Astrocyte of the spinal cord (primary cell): Measurements from ENCODE around the gene IKZF3.

Source experiments
- DNase-seq: peaks from one replicate; pipeline ENCODE4 v3.0.0; 2011; ENCODE audit warnings: low read depth, low spot score
- H3K4me3 ChIP-seq: 2 replicates; pipeline ENCODE4 v1.5.1; 2011; ENCODE audit warnings: low read depth, mild to moderate bottlenecking, low read length, moderate library complexity
- CTCF ChIP-seq: IDR thresholded peaks from 2 replicates; pipeline ENCODE4 v1.5.1; 2012; ENCODE audit warnings: low read depth, mild to moderate bottlenecking, low read length, inconsistent platforms
- in situ Hi-C: cut with HindIII; loops from 2 replicates; pipeline ENCODE4 v1.10.0; 2017; ENCODE audit warnings: low sequenced_read_pairs

Gene IKZF3

GRCh38 chr17:39794249-39794970 is 69.7 kb downstream of the IKZF3 start:
- TF ChIP-seq CTCF: no peak
- DNase-seq: no peak

GRCh38 chr17:39793301-39793872 is 70.7 kb downstream of the IKZF3 start:
- in situ Hi-C loops: no loop called here
- no peak overlapping the region for H3K4me3 ChIP-seq
- no peak for TF ChIP-seq CTCF
- no peak for DNase-seq

More at GRCh38 chr17:39794249-39794970, 69.7 kb downstream of the IKZF3 start:
- H3K4me3 ChIP-seq: no peak overlapping the region
- in situ Hi-C loops: no loop called here

- no peak for DNase-seq
- in situ Hi-C loops: no loop called here
- no peak for TF ChIP-seq CTCF
- H3K4me3 ChIP-seq: no peak overlapping the region
Observed at GRCh38 chr17:39792526-39793221, 71.4 kb downstream of the IKZF3 start.

GRCh38 chr17:39791111-39791992 is 72.8 kb downstream of the IKZF3 start:
- no peak for DNase-seq
- no peak for TF ChIP-seq CTCF
- no peak overlapping the region for H3K4me3 ChIP-seq
- in situ Hi-C loops: no loop called here

- H3K4me3 ChIP-seq: no peak overlapping the region
- in situ Hi-C loops: no loop called here
- DNase-seq: no peak
- no peak for TF ChIP-seq CTCF
Observed at GRCh38 chr17:39787743-39788484, 76.2 kb downstream of the IKZF3 start.
